ENCODE data around the gene SEPTIN10. TPM values are rescaled to one million over a fixed set of nuclear protein-coding genes. Genes with fewer than 3 reads are reported as not detected.

Gene SEPTIN10
- total RNA-seq, 2 donors from 2014 or later: 3.0 to 7.5 TPM

DNA sequence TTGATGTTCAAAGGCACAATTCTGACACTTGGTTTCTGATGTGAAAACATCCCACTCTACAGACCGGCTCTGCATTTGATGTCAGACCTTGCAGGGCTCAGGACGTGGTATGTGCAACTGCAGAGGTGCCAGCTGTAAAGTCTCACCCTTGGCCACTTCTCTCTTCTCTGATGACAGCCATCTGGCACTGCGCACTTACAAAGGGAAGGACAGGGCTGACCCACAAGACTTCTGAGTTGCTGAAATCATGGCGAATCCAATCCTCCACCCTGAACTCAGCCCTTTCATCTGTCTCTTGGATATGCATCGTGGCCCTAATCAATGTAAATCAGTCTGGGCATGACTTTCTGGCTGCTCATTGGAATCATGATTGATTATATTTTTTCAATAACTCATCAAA lies 82.5 kb downstream of the SEPTIN10 start:
- no peaks in the 10 kb centered on the region for H3K36me3 Mint-ChIP-seq (ENCODE audit: low read depth)
- no peak overlapping the region for H3K27ac Mint-ChIP-seq
- no peak for ATAC-seq (replicated peaks)
- no peaks in the 10 kb centered on the region for H3K4me1 Mint-ChIP-seq
- peaks cover 29% of the 10 kb centered on the region for H3K27me3 Mint-ChIP-seq
- H3K4me3 Mint-ChIP-seq: no peak overlapping the region
- no peaks in the 10 kb centered on the region for H3K9me3 Mint-ChIP-seq

GRCh38 chr2:109530712-109531111 lies 83.1 kb downstream of the SEPTIN10 start:
- ATAC-seq (replicated peaks): no peak
- Mint-ChIP-seq H3K36me3 (ENCODE audit: low read depth) (no peaks in the 10 kb centered on the region), H3K27me3 (peaks cover 29% of the 10 kb centered on the region), H3K27ac (no peak overlapping the region), H3K4me3 (no peak overlapping the region), H3K9me3 (no peaks in the 10 kb centered on the region), H3K4me1 (no peaks in the 10 kb centered on the region)

GRCh38 chr2:109529532-109530449 lies 84.0 kb downstream of the SEPTIN10 start:
- Mint-ChIP-seq H3K9me3 (no peaks in the 10 kb centered on the region), H3K27ac (no peak overlapping the region), H3K4me1 (no peaks in the 10 kb centered on the region), H3K27me3 (peaks cover 22% of the 10 kb centered on the region), H3K4me3 (no peak overlapping the region), H3K36me3 (ENCODE audit: low read depth) (no peaks in the 10 kb centered on the region)
- ATAC-seq (replicated peaks): no peak

- Mint-ChIP-seq H3K36me3 (ENCODE audit: low read depth) (no peaks in the 10 kb centered on the region), H3K4me3 (no peak overlapping the region), H3K9me3 (no peaks in the 10 kb centered on the region), H3K27me3 (peaks cover 22% of the 10 kb centered on the region), H3K27ac (no peak overlapping the region), H3K4me1 (no peaks in the 10 kb centered on the region)
- ATAC-seq (replicated peaks): no peak
Observed at GRCh38 chr2:109528811-109529501, 84.8 kb downstream of the SEPTIN10 start.

DNA sequence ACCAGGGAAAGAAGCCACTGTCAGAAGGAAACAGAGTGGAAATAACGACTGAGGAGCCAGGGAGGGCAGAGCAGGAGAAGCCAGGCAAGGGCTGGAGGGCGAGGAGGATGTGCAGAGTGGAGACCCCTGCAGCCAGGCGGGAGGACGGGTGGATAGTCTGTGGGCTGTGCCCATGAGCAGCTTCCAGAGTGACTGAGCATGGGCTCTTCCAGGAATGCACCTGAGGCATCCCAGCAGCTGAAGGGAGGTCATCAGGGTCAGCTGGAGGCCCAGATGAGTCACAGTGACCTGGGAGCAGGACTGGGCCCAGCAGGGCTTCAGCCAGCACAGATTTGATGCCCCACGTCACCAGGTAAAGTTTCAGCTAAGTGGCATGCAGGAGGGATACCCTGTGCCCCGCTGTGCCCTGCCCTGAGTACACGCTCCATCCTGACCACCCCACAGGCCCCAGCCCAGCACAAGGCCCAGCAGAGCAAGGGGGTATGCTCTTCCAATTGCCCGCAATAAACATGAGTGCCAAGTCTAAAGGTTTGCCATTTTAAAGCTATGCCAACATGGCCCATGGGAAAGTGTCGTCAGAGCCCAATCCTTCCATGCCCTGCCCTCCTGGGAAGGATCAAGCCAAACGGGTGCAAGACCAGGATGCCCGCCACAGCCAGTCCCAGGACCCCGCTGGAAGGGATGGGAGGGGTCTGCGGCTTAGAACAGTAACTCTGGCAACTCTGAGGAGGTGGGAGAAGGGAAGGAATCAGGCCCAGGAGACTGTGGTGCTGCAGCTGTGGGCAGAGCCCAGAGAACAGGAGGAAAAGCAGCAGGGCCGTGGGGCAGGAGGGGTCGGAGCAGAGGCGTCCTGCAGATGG lies 85.7 kb downstream of the SEPTIN10 start:
- no peaks in the 10 kb centered on the region for H3K36me3 Mint-ChIP-seq (ENCODE audit: low read depth)
- peaks cover 22% of the 10 kb centered on the region for H3K27me3 Mint-ChIP-seq
- H3K4me1 Mint-ChIP-seq: no peaks in the 10 kb centered on the region
- no peak overlapping the region for H3K27ac Mint-ChIP-seq
- no peak overlapping the region for H3K4me3 Mint-ChIP-seq
- ATAC-seq (replicated peaks): no peak
- H3K9me3 Mint-ChIP-seq: no peaks in the 10 kb centered on the region

GRCh38 chr2:109527079-109527478 lies 86.7 kb downstream of the SEPTIN10 start:
- no peaks in the 10 kb centered on the region for H3K4me1 Mint-ChIP-seq
- H3K36me3 Mint-ChIP-seq (ENCODE audit: low read depth): no peaks in the 10 kb centered on the region
- peaks cover 22% of the 10 kb centered on the region for H3K27me3 Mint-ChIP-seq
- no peak overlapping the region for H3K4me3 Mint-ChIP-seq
- no peak overlapping the region for H3K27ac Mint-ChIP-seq
- no peaks in the 10 kb centered on the region for H3K9me3 Mint-ChIP-seq
- ATAC-seq (replicated peaks): no peak

GRCh38 chr2:109526442-109526970 lies 87.3 kb downstream of the SEPTIN10 start:
- no peak overlapping the region for H3K27ac Mint-ChIP-seq
- no peaks in the 10 kb centered on the region for H3K36me3 Mint-ChIP-seq (ENCODE audit: low read depth)
- ATAC-seq (replicated peaks): no peak
- H3K4me3 Mint-ChIP-seq: no peak overlapping the region
- H3K4me1 Mint-ChIP-seq: no peaks in the 10 kb centered on the region
- peaks cover 16% of the 10 kb centered on the region for H3K27me3 Mint-ChIP-seq
- no peaks in the 10 kb centered on the region for H3K9me3 Mint-ChIP-seq

DNA sequence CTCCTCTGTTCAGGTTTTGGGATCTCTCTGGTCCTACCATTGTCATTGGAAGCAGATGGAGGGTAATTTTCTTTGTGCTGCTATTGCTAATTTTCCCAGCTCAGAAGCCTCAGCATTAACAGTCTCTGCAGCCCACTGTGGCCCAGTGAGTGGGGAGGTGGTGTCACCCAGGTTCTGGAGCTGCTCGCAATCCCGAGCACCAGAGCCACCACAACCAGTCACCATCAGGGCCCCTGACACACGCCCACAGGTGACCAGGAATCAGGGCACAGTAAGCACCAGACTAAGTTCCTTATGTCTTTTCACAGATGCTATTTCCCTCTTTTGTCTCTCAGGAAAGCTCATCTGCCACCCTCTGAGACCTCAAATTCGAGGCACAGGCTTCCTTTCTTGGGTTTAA lies 87.9 kb downstream of the SEPTIN10 start:
- no peaks in the 10 kb centered on the region for H3K4me1 Mint-ChIP-seq
- H3K27me3 Mint-ChIP-seq: peaks cover 15% of the 10 kb centered on the region
- ATAC-seq (replicated peaks): no peak
- H3K4me3 Mint-ChIP-seq: no peak overlapping the region
- no peaks in the 10 kb centered on the region for H3K36me3 Mint-ChIP-seq (ENCODE audit: low read depth)
- H3K9me3 Mint-ChIP-seq: no peaks in the 10 kb centered on the region
- H3K27ac Mint-ChIP-seq: no peak overlapping the region

- Mint-ChIP-seq H3K27me3 (peaks cover 12% of the 10 kb centered on the region), H3K4me1 (no peaks in the 10 kb centered on the region), H3K4me3 (no peak overlapping the region), H3K36me3 (ENCODE audit: low read depth) (no peaks in the 10 kb centered on the region), H3K9me3 (no peaks in the 10 kb centered on the region), H3K27ac (no peak overlapping the region)
- no peak for ATAC-seq (replicated peaks)
Observed at GRCh38 chr2:109523536-109524361, 90.0 kb downstream of the SEPTIN10 start.

- Mint-ChIP-seq H3K9me3 (no peaks in the 10 kb centered on the region), H3K27ac (no peak overlapping the region), H3K4me3 (no peak overlapping the region), H3K36me3 (ENCODE audit: low read depth) (no peaks in the 10 kb centered on the region), H3K27me3 (peaks cover 8% of the 10 kb centered on the region), H3K4me1 (no peaks in the 10 kb centered on the region)
- no peak for ATAC-seq (replicated peaks)
Observed at GRCh38 chr2:109523121-109523520, 90.6 kb downstream of the SEPTIN10 start.

- Mint-ChIP-seq H3K4me3 (no peak overlapping the region), H3K36me3 (ENCODE audit: low read depth) (no peaks in the 10 kb centered on the region), H3K9me3 (no peaks in the 10 kb centered on the region), H3K4me1 (no peaks in the 10 kb centered on the region), H3K27ac (no peak overlapping the region), H3K27me3 (no peaks in the 10 kb centered on the region)
- ATAC-seq (replicated peaks): no peak
Observed at GRCh38 chr2:109522063-109522374, 91.7 kb downstream of the SEPTIN10 start.

DNA sequence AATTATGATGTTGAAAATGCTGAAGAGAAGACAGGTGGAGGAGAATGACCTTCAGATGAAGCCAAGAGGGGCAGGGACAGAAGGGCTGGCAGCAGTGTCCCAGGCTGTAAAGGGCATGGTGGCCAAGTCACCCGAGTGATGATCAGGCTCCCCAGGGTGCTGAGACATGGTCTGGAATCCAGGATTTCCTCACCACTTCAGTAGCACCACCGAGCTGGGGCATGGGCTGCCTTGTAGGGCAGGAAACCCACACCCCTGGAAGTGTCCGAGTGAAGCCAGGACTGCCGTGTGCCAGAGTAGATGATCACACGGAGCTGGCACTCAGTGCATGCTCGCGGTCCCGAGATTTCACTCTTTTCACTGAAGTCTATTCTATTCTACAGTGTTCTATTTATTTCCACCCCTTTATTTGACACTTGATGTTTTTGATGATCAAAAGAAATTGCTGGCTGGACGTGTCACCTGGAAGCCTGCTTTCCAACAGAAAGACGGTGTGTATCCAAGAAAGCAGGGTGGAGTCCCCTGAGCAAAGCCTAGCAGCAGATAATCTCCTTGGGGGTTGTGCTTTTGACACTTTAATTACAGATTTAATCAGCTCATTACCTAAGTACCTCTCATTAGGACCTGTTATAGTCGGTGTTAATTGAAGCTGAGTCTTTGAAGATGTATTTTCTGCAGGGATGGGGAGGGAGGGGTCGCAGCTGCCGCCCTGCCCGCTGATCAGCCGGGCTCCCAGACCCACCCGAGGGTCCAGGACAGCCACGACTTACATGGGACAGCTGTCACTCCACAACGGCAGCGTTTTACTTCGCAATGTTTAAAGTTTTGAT lies 92.3 kb downstream of the SEPTIN10 start:
- Mint-ChIP-seq H3K4me3 (no peak overlapping the region), H3K4me1 (no peaks in the 10 kb centered on the region)
- no peak for ATAC-seq (replicated peaks)

GRCh38 chr2:109519513-109519912 lies 94.3 kb downstream of the SEPTIN10 start:
- no peaks in the 10 kb centered on the region for H3K4me1 Mint-ChIP-seq
- ATAC-seq (replicated peaks): no peak
- H3K36me3 Mint-ChIP-seq (ENCODE audit: low read depth): no peaks in the 10 kb centered on the region
- H3K9me3 Mint-ChIP-seq: no peaks in the 10 kb centered on the region
- H3K27me3 Mint-ChIP-seq: no peaks in the 10 kb centered on the region
- no peak overlapping the region for H3K4me3 Mint-ChIP-seq
- no peak overlapping the region for H3K27ac Mint-ChIP-seq

More for the DNA sequence above, 92.3 kb downstream of the SEPTIN10 start:
- Mint-ChIP-seq H3K9me3 (no peaks in the 10 kb centered on the region), H3K36me3 (ENCODE audit: low read depth) (no peaks in the 10 kb centered on the region), H3K27me3 (no peaks in the 10 kb centered on the region), H3K27ac (no peak overlapping the region)
